Right ventricle myocardium superior (tissue), 1 donor: ENCODE measurements around the gene LRRC38. TPM values are rescaled to one million over a fixed set of nuclear protein-coding genes. Genes with fewer than 3 reads are reported as not detected.
"Not testable (repeated sequence)": the region's sequence is repeated elsewhere in the genome, so short reads cannot be mapped to it uniquely, and the experiment has no call there.

Source experiments
- ATAC-seq: fragments of 200-7000 bp; cut with Tn5 transposase; one replicate; pipeline ENCODE4 v1.9.1; 2020; ENCODE audit warnings: mild to moderate bottlenecking; ENCODE audit not compliant: poor library complexity
- DNase-seq: peaks from one replicate; pipeline ENCODE4 v3.0.0-alpha.2; 2020
- intact Hi-C: fragments of 100-400 bp; cut with DNase I; formaldehyde crosslinking; loops from one replicate; pipeline ENCODE4 v1.11.2; 2022
- long read RNA-seq: library from polyadenylated mRNA; unstranded; transcript quantifications from one replicate; pipeline ENCODE4 v2.0.0, GENCODE V29; 2021
- total RNA-seq: library from RNA; stranded (reverse); fragmentation: NEBNext Ultra II Directional; extraction: Animal tissue kit (Norgen Biotek cat#: 25700); gene quantifications from one replicate; pipeline ENCODE4 v1.2.1, GENCODE V29; 2021
- donor health status: DM: no; HTN: yes; CAD: no; lungs with severe emphysema.

The LRRC38 gene
- not detected for total RNA-seq
- long read RNA-seq, partial matches to known transcripts, result 0 of 1 reads
- long read RNA-seq, other reads (novel, unspliced or antisense), result 0 of 1 reads

GRCh38 chr1:13513895-13514546, at the start of gene LRRC38:
Gene LRRC38, minus strand, starts transcription at chr1:13514003. Its CDS starts 410 bp downstream, at chr1:13513593.
- intact Hi-C loops, result no loop called here
- no peak for DNase-seq

GRCh38 chr1:13562981-13563380, 49.2 kb upstream of the LRRC38 start:
- DNase-seq, ATAC-seq, intact Hi-C loops: not testable (repeated sequence)

More at GRCh38 chr1:13513895-13514546, at the start of gene LRRC38:
- ATAC-seq, result peak; percentile 53

GRCh38 chr1:13560541-13560940, 46.7 kb upstream of the LRRC38 start:
- intact Hi-C loops, result no loop called here
- DNase-seq (no peak), ATAC-seq (no peak)

- ATAC-seq, result no peak
- no peak for DNase-seq
- intact Hi-C loops, result no loop called here
Measured at GRCh38 chr1:13556224-13556764, 42.5 kb upstream of the LRRC38 start.

- ATAC-seq (no peak), DNase-seq (no peak)
- intact Hi-C loops, result no loop called here
Measured at GRCh38 chr1:13554798-13555197, 41.0 kb upstream of the LRRC38 start.

GRCh38 chr1:13550663-13551062, 36.9 kb upstream of the LRRC38 start:
- intact Hi-C loops, result no loop called here
- ATAC-seq, result no peak
- no peak for DNase-seq

- intact Hi-C loops, result no loop called here
- no peak for DNase-seq
- ATAC-seq, result no peak
Measured at GRCh38 chr1:13549521-13549920, 35.7 kb upstream of the LRRC38 start.

GRCh38 chr1:13549021-13549420, 35.2 kb upstream of the LRRC38 start:
- DNase-seq (no peak), ATAC-seq (no peak)
- intact Hi-C loops, result no loop called here

- ATAC-seq, result no peak
- intact Hi-C loops, result no loop called here
- no peak for DNase-seq
Measured at GRCh38 chr1:13548281-13548680, 34.5 kb upstream of the LRRC38 start.

- ATAC-seq (no peak), DNase-seq (no peak)
- intact Hi-C loops, result no loop called here
Measured at GRCh38 chr1:13546791-13547190, 33.0 kb upstream of the LRRC38 start.

- ATAC-seq (no peak), DNase-seq (no peak)
- intact Hi-C loops, result no loop called here
Measured at GRCh38 chr1:13544221-13544556, 30.4 kb upstream of the LRRC38 start.

GRCh38 chr1:13543451-13544220, 29.8 kb upstream of the LRRC38 start:
- peak; percentile 77 for DNase-seq
- peak; percentile 77 for ATAC-seq
- intact Hi-C loops, result no loop called here

- intact Hi-C loops, result no loop called here
- DNase-seq (no peak), ATAC-seq (no peak)
Measured at GRCh38 chr1:13541435-13542215, 27.8 kb upstream of the LRRC38 start.

- ATAC-seq, result peak; percentile 81
- intact Hi-C loops, result no loop called here
- peak; percentile 69 for DNase-seq
Measured at GRCh38 chr1:13540866-13541265, 27.1 kb upstream of the LRRC38 start.

GRCh38 chr1:13539683-13540082, 25.9 kb upstream of the LRRC38 start:
- no peak for ATAC-seq
- no peak for DNase-seq

GRCh38 chr1:13538832-13539231, 25.0 kb upstream of the LRRC38 start:
- ATAC-seq, result no peak
- intact Hi-C loops, result no loop called here
- DNase-seq, result no peak

More at GRCh38 chr1:13539683-13540082, 25.9 kb upstream of the LRRC38 start:
- intact Hi-C loops, result no loop called here

- no peak for DNase-seq
- intact Hi-C loops, result no loop called here
- no peak for ATAC-seq
Measured at GRCh38 chr1:13536571-13536970, 22.8 kb upstream of the LRRC38 start.

GRCh38 chr1:13535227-13535626, 21.4 kb upstream of the LRRC38 start:
- intact Hi-C loops, result no loop called here
- peak; percentile 69 for DNase-seq
- peak; percentile 91 for ATAC-seq

- no peak for DNase-seq
- peak; percentile 81 for ATAC-seq
- intact Hi-C loops, result no loop called here
Measured at GRCh38 chr1:13528320-13528719, 14.5 kb upstream of the LRRC38 start.
